Ishikawa (cell line): Measurements from ENCODE around the gene GOLGA8N.

Experiments
- CEBPB ChIP-seq: IDR thresholded peaks from 2 replicates; pipeline ENCODE4 v1.6.1; 2012
- CREB1 ChIP-seq: IDR thresholded peaks from 2 replicates; pipeline ENCODE4 v1.6.1; 2012; ENCODE audit warnings: low read depth
- EP300 ChIP-seq: IDR thresholded peaks from 2 replicates; pipeline ENCODE4 v1.6.1; 2012; ENCODE audit warnings: borderline replicate concordance
- FOXM1 ChIP-seq: IDR thresholded peaks from 2 replicates; pipeline ENCODE4 v1.6.1; 2012; ENCODE audit warnings: low read depth, borderline replicate concordance
- TEAD4 ChIP-seq: IDR thresholded peaks from 2 replicates; pipeline ENCODE4 v1.6.1; 2012
- YY1 ChIP-seq: IDR thresholded peaks from 2 replicates; pipeline ENCODE4 v1.6.1; 2012; ENCODE audit warnings: low read depth
- ZBTB7A ChIP-seq: IDR thresholded peaks from 2 replicates; pipeline ENCODE4 v1.6.1; 2012; ENCODE audit warnings: low read depth
- TF ChIP-seq, protein P1 (sequence below): IDR thresholded peaks from 2 replicates; pipeline ENCODE4 v1.6.1; 2012; ENCODE audit warnings: low read depth, mild to moderate bottlenecking

DNA sequence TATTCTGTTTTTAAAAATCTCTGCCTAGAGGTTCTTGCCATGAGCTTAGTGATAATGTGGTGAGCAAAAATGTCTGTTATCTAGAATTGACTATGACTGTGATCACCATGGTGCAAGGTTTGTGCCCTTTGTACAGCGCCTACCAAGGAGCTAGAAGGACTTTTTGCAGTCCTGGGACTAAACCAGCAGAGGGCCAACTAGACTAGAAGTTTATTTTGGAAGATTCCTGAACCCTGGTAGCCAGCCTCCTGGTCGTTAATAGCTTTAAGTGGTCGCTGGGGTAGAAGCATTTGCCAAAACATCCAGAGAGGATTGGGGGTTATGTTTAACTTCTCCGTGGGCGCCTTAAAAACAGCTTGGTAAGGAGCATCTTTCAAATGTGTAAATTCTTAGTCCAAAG, 56.1 kb downstream of the GOLGA8N start:
- no peak for TF ChIP-seq CREB1
- TF ChIP-seq, protein P1, sequence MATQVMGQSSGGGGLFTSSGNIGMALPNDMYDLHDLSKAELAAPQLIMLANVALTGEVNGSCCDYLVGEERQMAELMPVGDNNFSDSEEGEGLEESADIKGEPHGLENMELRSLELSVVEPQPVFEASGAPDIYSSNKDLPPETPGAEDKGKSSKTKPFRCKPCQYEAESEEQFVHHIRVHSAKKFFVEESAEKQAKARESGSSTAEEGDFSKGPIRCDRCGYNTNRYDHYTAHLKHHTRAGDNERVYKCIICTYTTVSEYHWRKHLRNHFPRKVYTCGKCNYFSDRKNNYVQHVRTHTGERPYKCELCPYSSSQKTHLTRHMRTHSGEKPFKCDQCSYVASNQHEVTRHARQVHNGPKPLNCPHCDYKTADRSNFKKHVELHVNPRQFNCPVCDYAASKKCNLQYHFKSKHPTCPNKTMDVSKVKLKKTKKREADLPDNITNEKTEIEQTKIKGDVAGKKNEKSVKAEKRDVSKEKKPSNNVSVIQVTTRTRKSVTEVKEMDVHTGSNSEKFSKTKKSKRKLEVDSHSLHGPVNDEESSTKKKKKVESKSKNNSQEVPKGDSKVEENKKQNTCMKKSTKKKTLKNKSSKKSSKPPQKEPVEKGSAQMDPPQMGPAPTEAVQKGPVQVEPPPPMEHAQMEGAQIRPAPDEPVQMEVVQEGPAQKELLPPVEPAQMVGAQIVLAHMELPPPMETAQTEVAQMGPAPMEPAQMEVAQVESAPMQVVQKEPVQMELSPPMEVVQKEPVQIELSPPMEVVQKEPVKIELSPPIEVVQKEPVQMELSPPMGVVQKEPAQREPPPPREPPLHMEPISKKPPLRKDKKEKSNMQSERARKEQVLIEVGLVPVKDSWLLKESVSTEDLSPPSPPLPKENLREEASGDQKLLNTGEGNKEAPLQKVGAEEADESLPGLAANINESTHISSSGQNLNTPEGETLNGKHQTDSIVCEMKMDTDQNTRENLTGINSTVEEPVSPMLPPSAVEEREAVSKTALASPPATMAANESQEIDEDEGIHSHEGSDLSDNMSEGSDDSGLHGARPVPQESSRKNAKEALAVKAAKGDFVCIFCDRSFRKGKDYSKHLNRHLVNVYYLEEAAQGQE = no peak
- no peak for TF ChIP-seq FOXM1
- no peak for TF ChIP-seq TEAD4
- TF ChIP-seq EP300 = no peak
- TF ChIP-seq YY1 = no peak
- TF ChIP-seq ZBTB7A = no peak
- TF ChIP-seq CEBPB = no peak
